ENCODE results near the gene ZNF555.

ZNF555 gene

GRCh38 chr19:2845107-2845506, 3.8 kb downstream of the ZNF555 start:
- no peak overlapping the region for H3K4me2 ChIP-seq (ENCODE audit: insufficient read depth, low read length, poor library complexity, severe bottlenecking)
- H3K9ac ChIP-seq (ENCODE audit: low read depth, low read length, poor library complexity), result no peak overlapping the region
- H3K36me3 ChIP-seq (replicated peaks in 1 of 2; ENCODE audit: control insufficient read depth in 2 of 2, insufficient read depth in 2 of 2, low read length in 2 of 2), result peaks cover 6 to 26% of the 10 kb centered on the region in 2 donors
- no peak overlapping the region for H2BK5ac ChIP-seq (ENCODE audit: low read length)
- H3K27me3 ChIP-seq (ENCODE audit: control insufficient read depth in 3 of 3, insufficient read depth in 3 of 3, low read depth in 1 of 3, low read length in 3 of 3), result peaks cover 0 to 6% (median 0%) of the 10 kb centered on the region in 3 experiments
- no peak overlapping the region for H4K8ac ChIP-seq (ENCODE audit: low read depth, low read length)
- no peak overlapping the region for H2AFZ ChIP-seq (ENCODE audit: low read length)
- H3K4ac ChIP-seq (ENCODE audit: low read length), result no peak overlapping the region
- H2BK12ac ChIP-seq (ENCODE audit: low read length), result no peak overlapping the region
- H3K79me1 ChIP-seq (ENCODE audit: low read depth, low read length), result peaks cover 5% of the 10 kb centered on the region
- peaks cover 0 to 2% of the 10 kb centered on the region in 2 donors for H3K4me1 ChIP-seq (ENCODE audit: control insufficient read depth in 2 of 2, insufficient read depth in 1 of 2, low read depth in 1 of 2, low read length in 2 of 2)
- H4K91ac ChIP-seq (ENCODE audit: low read depth, low read length, poor library complexity), result no peak overlapping the region
- H3K9me3 ChIP-seq (replicated peaks in 1 of 2; ENCODE audit: control insufficient read depth in 2 of 2, insufficient read depth in 1 of 2, low read depth in 1 of 2, low read length in 2 of 2), result peaks cover 22 to 67% of the 10 kb centered on the region in 2 donors
- no peak overlapping the region for H2BK15ac ChIP-seq (ENCODE audit: low read length)
- H3K4me3 ChIP-seq (ENCODE audit: low read length in 2 of 2), result no peak overlapping the region
- H3K27ac ChIP-seq (replicated peaks; ENCODE audit: low read length), result no peak overlapping the region
- no peak overlapping the region for H2AK5ac ChIP-seq (ENCODE audit: low read depth, low read length)
- no CpG with 5 or more reads among the region's 2 CpGs for WGBS, 2 donors (ENCODE audit: extremely low coverage in 2 of 2, insufficient read length in 2 of 2, insufficient replicate concordance in 1 of 2)
- no peak overlapping the region for H3K23ac ChIP-seq (ENCODE audit: low read depth, low read length, poor library complexity)
- H3K14ac ChIP-seq (ENCODE audit: low read length), result no peak overlapping the region
- DNase-seq (ENCODE audit: low spot score), result no peak
- no peak overlapping the region for H2BK120ac ChIP-seq (ENCODE audit: low read depth, low read length)
- H3K18ac ChIP-seq (ENCODE audit: low read length), result no peak overlapping the region

- Histone ChIP-seq H2BK120ac (ENCODE audit: low read depth, low read length) (no peak overlapping the region), H3K4me3 (ENCODE audit: low read length in 2 of 2) (peak overlapping the region in 1 of 2 donors; percentile 24), H3K4me1 (ENCODE audit: control insufficient read depth in 2 of 2, insufficient read depth in 1 of 2, low read depth in 1 of 2, low read length in 2 of 2) (peaks cover 0 to 2% of the 10 kb centered on the region in 2 donors), H3K14ac (ENCODE audit: low read length) (no peak overlapping the region), H3K18ac (ENCODE audit: low read length) (no peak overlapping the region), H4K91ac (ENCODE audit: low read depth, low read length, poor library complexity) (no peak overlapping the region), H3K9ac (ENCODE audit: low read depth, low read length, poor library complexity) (no peak overlapping the region), H3K79me1 (ENCODE audit: low read depth, low read length) (peaks cover 5% of the 10 kb centered on the region), H2BK5ac (ENCODE audit: low read length) (no peak overlapping the region), H2BK12ac (ENCODE audit: low read length) (no peak overlapping the region), H2BK15ac (ENCODE audit: low read length) (no peak overlapping the region), H2AFZ (ENCODE audit: low read length) (no peak overlapping the region), H3K27ac (replicated peaks; ENCODE audit: low read length) (no peak overlapping the region), H3K4me2 (ENCODE audit: insufficient read depth, low read length, poor library complexity, severe bottlenecking) (no peak overlapping the region), H3K27me3 (ENCODE audit: control insufficient read depth in 3 of 3, insufficient read depth in 3 of 3, low read depth in 1 of 3, low read length in 3 of 3) (peaks cover 0 to 6% (median 0%) of the 10 kb centered on the region in 3 experiments), H2AK5ac (ENCODE audit: low read depth, low read length) (no peak overlapping the region), H3K23ac (ENCODE audit: low read depth, low read length, poor library complexity) (no peak overlapping the region), H3K9me3 (replicated peaks in 1 of 2; ENCODE audit: control insufficient read depth in 2 of 2, insufficient read depth in 1 of 2, low read depth in 1 of 2, low read length in 2 of 2) (peaks cover 26 to 72% of the 10 kb centered on the region in 2 donors), H4K8ac (ENCODE audit: low read depth, low read length) (no peak overlapping the region), H3K4ac (ENCODE audit: low read length) (no peak overlapping the region), H3K36me3 (replicated peaks in 1 of 2; ENCODE audit: control insufficient read depth in 2 of 2, insufficient read depth in 2 of 2, low read length in 2 of 2) (peaks cover 8 to 39% of the 10 kb centered on the region in 2 donors)
- no CpG with 5 or more reads among the region's 13 CpGs for WGBS, 2 donors (ENCODE audit: extremely low coverage in 2 of 2, insufficient read length in 2 of 2, insufficient replicate concordance in 1 of 2)
- no peak for DNase-seq (ENCODE audit: low spot score)
These were observed 5.1 kb downstream of the ZNF555 start for GRCh38 chr19:2846180-2846894.

GRCh38 chr19:2847507-2847906, 6.2 kb downstream of the ZNF555 start:
- Histone ChIP-seq H2BK120ac (ENCODE audit: low read depth, low read length) (no peak overlapping the region), H3K27me3 (ENCODE audit: control insufficient read depth in 3 of 3, insufficient read depth in 3 of 3, low read depth in 1 of 3, low read length in 3 of 3) (no peaks in the 10 kb centered on the region), H3K4ac (ENCODE audit: low read length) (no peak overlapping the region), H3K27ac (replicated peaks; ENCODE audit: low read length) (no peak overlapping the region), H2BK15ac (ENCODE audit: low read length) (no peak overlapping the region), H2AK5ac (ENCODE audit: low read depth, low read length) (no peak overlapping the region), H3K14ac (ENCODE audit: low read length) (no peak overlapping the region), H3K9ac (ENCODE audit: low read depth, low read length, poor library complexity) (no peak overlapping the region), H4K91ac (ENCODE audit: low read depth, low read length, poor library complexity) (no peak overlapping the region), H3K9me3 (replicated peaks in 1 of 2; ENCODE audit: control insufficient read depth in 2 of 2, insufficient read depth in 1 of 2, low read depth in 1 of 2, low read length in 2 of 2) (peaks cover 31 to 84% of the 10 kb centered on the region in 2 donors), H3K4me1 (ENCODE audit: control insufficient read depth in 2 of 2, insufficient read depth in 1 of 2, low read depth in 1 of 2, low read length in 2 of 2) (no peaks in the 10 kb centered on the region), H3K18ac (ENCODE audit: low read length) (no peak overlapping the region), H3K23ac (ENCODE audit: low read depth, low read length, poor library complexity) (no peak overlapping the region), H2BK5ac (ENCODE audit: low read length) (no peak overlapping the region), H4K8ac (ENCODE audit: low read depth, low read length) (no peak overlapping the region), H2BK12ac (ENCODE audit: low read length) (no peak overlapping the region), H2AFZ (ENCODE audit: low read length) (no peak overlapping the region), H3K36me3 (replicated peaks in 1 of 2; ENCODE audit: control insufficient read depth in 2 of 2, insufficient read depth in 2 of 2, low read length in 2 of 2) (peaks cover 16 to 50% of the 10 kb centered on the region in 2 donors), H3K4me2 (ENCODE audit: insufficient read depth, low read length, poor library complexity, severe bottlenecking) (no peak overlapping the region), H3K4me3 (ENCODE audit: low read length in 2 of 2) (no peak overlapping the region), H3K79me1 (ENCODE audit: low read depth, low read length) (peaks cover 3% of the 10 kb centered on the region)
- no CpG with 5 or more reads among the region's 3 CpGs for WGBS, 2 donors (ENCODE audit: extremely low coverage in 2 of 2, insufficient read length in 2 of 2, insufficient replicate concordance in 1 of 2)
- DNase-seq (ENCODE audit: low spot score), result no peak

GRCh38 chr19:2848616-2849015, 7.3 kb downstream of the ZNF555 start:
- no peak overlapping the region for H2AK5ac ChIP-seq (ENCODE audit: low read depth, low read length)
- no peaks in the 10 kb centered on the region for H3K4me1 ChIP-seq (ENCODE audit: control insufficient read depth in 2 of 2, insufficient read depth in 1 of 2, low read depth in 1 of 2, low read length in 2 of 2)
- no peaks in the 10 kb centered on the region for H3K27me3 ChIP-seq (ENCODE audit: control insufficient read depth in 3 of 3, insufficient read depth in 3 of 3, low read depth in 1 of 3, low read length in 3 of 3)
- no peak overlapping the region for H4K8ac ChIP-seq (ENCODE audit: low read depth, low read length)
- H3K4ac ChIP-seq (ENCODE audit: low read length), result no peak overlapping the region
- no peak overlapping the region for H3K4me2 ChIP-seq (ENCODE audit: insufficient read depth, low read length, poor library complexity, severe bottlenecking)
- H3K18ac ChIP-seq (ENCODE audit: low read length), result no peak overlapping the region
- H3K14ac ChIP-seq (ENCODE audit: low read length), result no peak overlapping the region
- no CpG with 5 or more reads among the region's 4 CpGs for WGBS, 2 donors (ENCODE audit: extremely low coverage in 2 of 2, insufficient read length in 2 of 2, insufficient replicate concordance in 1 of 2)
- H3K79me1 ChIP-seq (ENCODE audit: low read depth, low read length), result peaks cover 3% of the 10 kb centered on the region
- H2BK15ac ChIP-seq (ENCODE audit: low read length), result no peak overlapping the region
- H2AFZ ChIP-seq (ENCODE audit: low read length), result no peak overlapping the region
- H3K27ac ChIP-seq (replicated peaks; ENCODE audit: low read length), result no peak overlapping the region
- no peak overlapping the region for H3K9ac ChIP-seq (ENCODE audit: low read depth, low read length, poor library complexity)
- H4K91ac ChIP-seq (ENCODE audit: low read depth, low read length, poor library complexity), result no peak overlapping the region
- no peak overlapping the region for H3K4me3 ChIP-seq (ENCODE audit: low read length in 2 of 2)
- H3K23ac ChIP-seq (ENCODE audit: low read depth, low read length, poor library complexity), result no peak overlapping the region
- peaks cover 27 to 57% of the 10 kb centered on the region in 2 donors for H3K36me3 ChIP-seq (replicated peaks in 1 of 2; ENCODE audit: control insufficient read depth in 2 of 2, insufficient read depth in 2 of 2, low read length in 2 of 2)
- no peak overlapping the region for H2BK12ac ChIP-seq (ENCODE audit: low read length)
- DNase-seq (ENCODE audit: low spot score), result no peak
- H2BK120ac ChIP-seq (ENCODE audit: low read depth, low read length), result no peak overlapping the region
- H2BK5ac ChIP-seq (ENCODE audit: low read length), result no peak overlapping the region
- H3K9me3 ChIP-seq (replicated peaks in 1 of 2; ENCODE audit: control insufficient read depth in 2 of 2, insufficient read depth in 1 of 2, low read depth in 1 of 2, low read length in 2 of 2), result peaks cover 42 to 85% of the 10 kb centered on the region in 2 donors
